ENCODE results near the gene MCM5. TPM values are rescaled to one million over a fixed set of nuclear protein-coding genes. Genes with fewer than 3 reads are reported as not detected.

The MCM5 gene
- total and polyA plus RNA-seq, 2 experiments from 2014 or later, result 34.4 to 51.5 TPM

- no peak for DNase-seq
- Histone ChIP-seq H3K4me1 (ENCODE audit: insufficient read depth) (peaks cover 11% of the 10 kb centered on the region), H3K27ac (no peak overlapping the region), H3K9me2 (ENCODE audit: insufficient read depth) (no peaks in the 10 kb centered on the region), H4K20me1 (ENCODE audit: insufficient read depth) (no peaks in the 10 kb centered on the region), H3K4me2 (ENCODE audit: unreplicated experiment) (no peak overlapping the region), H3K36me3 (ENCODE audit: low read depth) (no peaks in the 10 kb centered on the region), H3K27me3 (replicated peaks; ENCODE audit: insufficient read depth) (no peaks in the 10 kb centered on the region), H3F3A (ENCODE audit: insufficient read depth) (no peaks in the 10 kb centered on the region), H3K4me3 (no peak overlapping the region), H3K79me2 (ENCODE audit: insufficient read depth) (no peaks in the 10 kb centered on the region), H2AFZ (no peak overlapping the region), H3K9me3 (ENCODE audit: low read depth) (no peaks in the 10 kb centered on the region), H3K9ac (no peak overlapping the region)
- TF ChIP-seq EZH2 (IDR thresholded peaks at IDR 0.05; ENCODE audit: insufficient read depth, poor library complexity, severe bottlenecking), result no peak
- no peak for TF ChIP-seq EZH2phosphoT487 (IDR thresholded peaks at IDR 0.05; ENCODE audit: insufficient read depth, low read depth)
- in situ Hi-C loops (cut with MboI), result loop anchor here (25.0 kb wide), 1 partner anchor 664 kb away; no protein-coding TSS in a partner anchor
- 87 to 92% methylated on average over 8 of the region's 8 CpGs for WGBS, 2 experiments (ENCODE audit: low coverage in 1 of 2, low lambda C conversion rate in 2 of 2, missing lambda C conversion rate in 2 of 2)
Observed at GRCh38 chr22:35448523-35448922, 48.6 kb downstream of the MCM5 start.

GRCh38 chr22:35449829-35450689 lies 50.1 kb downstream of the MCM5 start:
- no peak overlapping the region for H3K27ac ChIP-seq
- no peak overlapping the region for H3K4me2 ChIP-seq (ENCODE audit: unreplicated experiment)
- TF ChIP-seq EZH2phosphoT487 (IDR thresholded peaks at IDR 0.05; ENCODE audit: insufficient read depth, low read depth), result no peak
- no peak for TF ChIP-seq EZH2 (IDR thresholded peaks at IDR 0.05; ENCODE audit: insufficient read depth, poor library complexity, severe bottlenecking)
- H3K27me3 ChIP-seq (replicated peaks; ENCODE audit: insufficient read depth), result no peaks in the 10 kb centered on the region
- H3K4me1 ChIP-seq (ENCODE audit: insufficient read depth), result peaks cover 11% of the 10 kb centered on the region
- no peak overlapping the region for H2AFZ ChIP-seq
- H3K79me2 ChIP-seq (ENCODE audit: insufficient read depth), result no peaks in the 10 kb centered on the region
- no peaks in the 10 kb centered on the region for H4K20me1 ChIP-seq (ENCODE audit: insufficient read depth)
- H3K9ac ChIP-seq, result no peak overlapping the region
- DNase-seq, result no peak
- no peak overlapping the region for H3K4me3 ChIP-seq
- 94 to 96% methylated on average over 17 of the region's 17 CpGs for WGBS, 2 experiments (ENCODE audit: low coverage in 1 of 2, low lambda C conversion rate in 2 of 2, missing lambda C conversion rate in 2 of 2)
- no peaks in the 10 kb centered on the region for H3K36me3 ChIP-seq (ENCODE audit: low read depth)
- H3K9me3 ChIP-seq (ENCODE audit: low read depth), result no peaks in the 10 kb centered on the region
- in situ Hi-C loops (cut with MboI), result loop anchor here (25.0 kb wide), 1 partner anchor 662 kb away; no protein-coding TSS in a partner anchor
- H3F3A ChIP-seq (ENCODE audit: insufficient read depth), result no peaks in the 10 kb centered on the region
- H3K9me2 ChIP-seq (ENCODE audit: insufficient read depth), result no peaks in the 10 kb centered on the region

DNA sequence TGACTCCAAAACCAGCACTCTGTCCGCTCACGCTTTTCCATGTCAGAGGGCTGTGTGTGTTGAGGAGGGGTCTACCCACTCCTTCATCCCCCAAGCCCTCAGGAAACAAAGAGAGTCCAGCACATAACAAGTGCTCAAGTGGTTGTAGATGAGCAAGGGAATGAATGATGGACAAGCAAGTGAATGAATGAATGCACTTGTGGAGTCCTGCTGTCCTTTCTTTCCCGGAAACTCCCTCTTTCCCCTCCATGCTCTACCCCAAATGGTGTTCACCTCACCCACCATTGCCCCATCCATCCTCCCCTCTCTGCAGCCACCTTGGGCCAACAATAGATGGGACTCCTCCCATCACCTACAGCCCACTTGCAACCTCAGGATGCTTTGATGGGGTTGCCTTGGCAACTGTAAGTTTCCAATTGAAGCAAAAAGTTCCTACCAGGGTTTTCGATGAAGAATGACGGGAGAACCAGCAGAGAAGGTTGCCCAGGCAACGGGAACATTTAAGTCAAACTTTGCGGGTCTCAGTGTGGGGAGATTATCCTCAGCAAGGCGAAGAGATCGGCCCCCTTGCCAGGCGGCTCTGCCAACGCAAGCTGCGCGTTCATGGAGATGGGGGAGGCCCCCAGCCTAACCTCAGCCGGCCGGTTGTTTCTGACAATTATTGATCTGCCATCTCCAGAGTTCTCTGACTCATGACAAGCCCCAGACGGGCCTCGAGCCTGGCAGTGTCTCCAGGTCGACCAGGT lies 51.1 kb downstream of the MCM5 start:
- Histone ChIP-seq H3K9me3 (ENCODE audit: low read depth) (no peaks in the 10 kb centered on the region), H3K27ac (no peak overlapping the region), H4K20me1 (ENCODE audit: insufficient read depth) (no peaks in the 10 kb centered on the region), H3K9ac (no peak overlapping the region), H3K79me2 (ENCODE audit: insufficient read depth) (no peaks in the 10 kb centered on the region), H2AFZ (no peak overlapping the region), H3F3A (ENCODE audit: insufficient read depth) (no peaks in the 10 kb centered on the region), H3K9me2 (ENCODE audit: insufficient read depth) (no peaks in the 10 kb centered on the region), H3K36me3 (ENCODE audit: low read depth) (no peaks in the 10 kb centered on the region), H3K4me2 (ENCODE audit: unreplicated experiment) (no peak overlapping the region), H3K4me3 (no peak overlapping the region), H3K4me1 (ENCODE audit: insufficient read depth) (peaks cover 8% of the 10 kb centered on the region), H3K27me3 (replicated peaks; ENCODE audit: insufficient read depth) (no peaks in the 10 kb centered on the region)
- TF ChIP-seq EZH2 (IDR thresholded peaks at IDR 0.05; ENCODE audit: insufficient read depth, poor library complexity, severe bottlenecking), result no peak
- TF ChIP-seq EZH2phosphoT487 (IDR thresholded peaks at IDR 0.05; ENCODE audit: insufficient read depth, low read depth), result no peak
- WGBS, 2 experiments (ENCODE audit: low coverage in 1 of 2, low lambda C conversion rate in 2 of 2, missing lambda C conversion rate in 2 of 2), result 77 to 83% methylated on average over 18 of the region's 18 CpGs
- no peak for DNase-seq
- in situ Hi-C loops (cut with MboI), result no loop called here

DNA sequence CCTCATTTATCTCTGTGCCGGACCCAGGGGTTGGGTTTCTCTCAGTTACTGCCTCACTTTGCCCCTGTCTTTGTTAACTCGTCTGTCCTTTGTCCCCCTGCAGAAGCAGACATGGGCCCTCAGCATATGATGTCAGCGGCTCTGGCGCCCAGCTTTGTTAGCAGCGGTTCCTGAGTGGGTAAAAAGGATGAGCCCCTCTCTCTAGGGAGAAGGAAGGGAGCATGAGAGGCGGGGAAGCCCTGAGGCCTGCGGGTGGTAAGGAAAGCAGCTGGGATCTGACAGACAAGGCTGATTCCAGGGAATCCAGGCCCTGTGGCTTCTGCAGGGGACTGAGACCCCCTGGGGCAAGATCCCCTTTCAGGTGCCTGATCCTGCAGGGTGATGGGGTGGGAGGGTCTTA lies 51.7 kb downstream of the MCM5 start:
- Histone ChIP-seq H4K20me1 (ENCODE audit: insufficient read depth) (no peaks in the 10 kb centered on the region), H3K9me2 (ENCODE audit: insufficient read depth) (no peaks in the 10 kb centered on the region)
- WGBS, 2 experiments (ENCODE audit: low coverage in 1 of 2, low lambda C conversion rate in 2 of 2, missing lambda C conversion rate in 2 of 2), result 84 to 89% methylated on average over 6 to 7 of the region's 7 CpGs

More for the DNA sequence above, 51.7 kb downstream of the MCM5 start:
- H3K79me2 ChIP-seq (ENCODE audit: insufficient read depth), result no peaks in the 10 kb centered on the region
- no peak overlapping the region for H3K27ac ChIP-seq
- H3K9ac ChIP-seq, result no peak overlapping the region
- DNase-seq, result no peak
- no peaks in the 10 kb centered on the region for H3K36me3 ChIP-seq (ENCODE audit: low read depth)
- H2AFZ ChIP-seq, result no peak overlapping the region
- H3K4me2 ChIP-seq (ENCODE audit: unreplicated experiment), result no peak overlapping the region
- H3K27me3 ChIP-seq (replicated peaks; ENCODE audit: insufficient read depth), result no peaks in the 10 kb centered on the region
- no peak overlapping the region for H3K4me3 ChIP-seq
- peaks cover 4% of the 10 kb centered on the region for H3K4me1 ChIP-seq (ENCODE audit: insufficient read depth)
- TF ChIP-seq EZH2 (IDR thresholded peaks at IDR 0.05; ENCODE audit: insufficient read depth, poor library complexity, severe bottlenecking) (no peak), EZH2phosphoT487 (IDR thresholded peaks at IDR 0.05; ENCODE audit: insufficient read depth, low read depth) (no peak)
- H3F3A ChIP-seq (ENCODE audit: insufficient read depth), result no peaks in the 10 kb centered on the region
- in situ Hi-C loops (cut with MboI), result no loop called here
- no peaks in the 10 kb centered on the region for H3K9me3 ChIP-seq (ENCODE audit: low read depth)
